B cell (primary cell): ENCODE data around the gene THRB. TPM values are rescaled to one million over a fixed set of nuclear protein-coding genes. Genes with fewer than 3 reads are reported as not detected.

Experiments used
- ATAC-seq: fragments of 200-7000 bp; cut with Tn5 transposase; one replicate; pipeline ENCODE4 v1.10.0; 2021; ENCODE audit warnings: low read depth, mild to moderate bottlenecking, moderate number of reproducible peaks, moderate library complexity
- CTCF ChIA-PET: fragments of 350-600 bp; sonication (Branson Sonifier 250); formaldehyde crosslinking; loops from one replicate; lab custom pipeline; 2021; ENCODE audit warnings: antibody characterized with exemption, inconsistent platforms; lab: Charles Lee
- POLR2A ChIA-PET: fragments of 350-600 bp; sonication (Branson Sonifier 250); formaldehyde crosslinking; loops from one replicate; lab custom pipeline; 2021; ENCODE audit warnings: antibody characterized with exemption; lab: Charles Lee
- DNase-seq: peaks from one replicate; pipeline ENCODE4 v3.0.0; 2013
- H2AFZ ChIP-seq: 2 replicates; pipeline ENCODE4 v1.6.1; 2012; ENCODE audit warnings: mild to moderate bottlenecking, low read depth, low read length; ENCODE audit not compliant: insufficient read depth, poor library complexity, severe bottlenecking
- H3K27ac ChIP-seq, 2 donors: 1 replicate in 1 of 2; 2 replicates in 1 of 2; pipeline ENCODE4 v1.5.1; 2012 to 2013; ENCODE audit warnings: low read length in 2 of 2, mild to moderate bottlenecking in 2 of 2, moderate library complexity in 1 of 2
- H3K27me3 ChIP-seq, 4 experiments: fragments of 200-600 bp in 1 of 4; sonication (generic) in 1 of 4; replicated peaks in 1 of 4; 1 replicate in 2 of 4; 2 replicates in 2 of 4; pipeline versions ENCODE4 v1.6.1 to v1.7.0; 2013 to 2016; ENCODE audit warnings: low read length in 3 of 4, mild to moderate bottlenecking in 2 of 4, mixed read lengths in 1 of 4, moderate library complexity in 1 of 4; ENCODE audit not compliant: insufficient read depth in 4 of 4, control insufficient read depth in 3 of 4; ENCODE audit errors: control extremely low read depth in 1 of 4
- H3K36me3 ChIP-seq, 2 experiments: replicated peaks in 1 of 2; 1 replicate in 1 of 2; 2 replicates in 1 of 2; pipeline versions ENCODE4 v1.6.1 to v1.7.1; 2013; ENCODE audit warnings: low read length in 1 of 2; ENCODE audit not compliant: insufficient read depth in 2 of 2, control insufficient read depth in 1 of 2; ENCODE audit errors: control extremely low read depth in 1 of 2, extremely low read depth in 1 of 2
- H3K4me1 ChIP-seq, 2 donors: fragments of 200-600 bp in 1 of 2; sonication (generic) in 1 of 2; 1 replicate in 1 of 2; 2 replicates in 1 of 2; pipeline versions ENCODE4 v1.5.1 to v1.6.1; 2013 to 2017; ENCODE audit warnings: low read length in 2 of 2; ENCODE audit not compliant: control insufficient read depth in 2 of 2, insufficient read depth in 2 of 2
- H3K4me2 ChIP-seq: replicated peaks from 2 replicates; pipeline ENCODE3; 2012; ENCODE audit warnings: mild to moderate bottlenecking, low read depth, low read length; ENCODE audit not compliant: poor library complexity, severe bottlenecking
- H3K4me3 ChIP-seq, 5 experiments: fragments of 200-600 bp in 1 of 5; sonication (generic) in 1 of 5; 1 replicate in 3 of 5; 2 replicates in 2 of 5; pipeline versions ENCODE4 v1.5.1 to v1.7.0; 2011 to 2016; ENCODE audit warnings: low read length in 4 of 5, mild to moderate bottlenecking in 4 of 5, low read depth in 2 of 5, control low read depth in 1 of 5, moderate library complexity in 1 of 5; ENCODE audit not compliant: insufficient read depth in 1 of 5; ENCODE audit errors: control extremely low read depth in 1 of 5, extremely low read depth in 1 of 5
- H3K79me2 ChIP-seq: fragments of 200-600 bp; sonication (generic); one replicate; pipeline ENCODE4 v1.6.0; 2016; ENCODE audit warnings: low read length; ENCODE audit not compliant: control insufficient read depth, insufficient read depth
- H3K9ac ChIP-seq: fragments of 200-600 bp; sonication (generic); 2 replicates; pipeline ENCODE4 v1.6.1; 2017; ENCODE audit warnings: mild to moderate bottlenecking, low read length, moderate library complexity
- H3K9me3 ChIP-seq, 3 donors: one replicate each; pipeline versions ENCODE4 v1.6.1 to v1.7.1; 2013; ENCODE audit warnings: low read length in 2 of 3; ENCODE audit not compliant: control insufficient read depth in 2 of 3, insufficient read depth in 1 of 3; ENCODE audit errors: control extremely low read depth in 1 of 3
- H4K20me1 ChIP-seq: 2 replicates; pipeline ENCODE4 v1.6.0; 2012; ENCODE audit warnings: mild to moderate bottlenecking, low read length; ENCODE audit not compliant: insufficient read depth, control insufficient read depth, poor library complexity, severe bottlenecking
- H3K27ac Mint-ChIP-seq: one replicate; pipeline ENCODE4 v1.8.0; 2021; ENCODE audit warnings: mixed read lengths
- H3K27me3 Mint-ChIP-seq: one replicate; pipeline ENCODE4 v1.8.0; 2021; ENCODE audit warnings: mixed read lengths
- H3K4me1 Mint-ChIP-seq: one replicate; pipeline ENCODE4 v1.8.0; 2021; ENCODE audit warnings: mixed read lengths
- H3K4me3 Mint-ChIP-seq: one replicate; pipeline ENCODE4 v1.8.0; 2021; ENCODE audit warnings: mixed read lengths
- H3K9me3 Mint-ChIP-seq: one replicate; pipeline ENCODE4 v1.8.0; 2022; ENCODE audit warnings: mixed read lengths; ENCODE audit not compliant: insufficient read depth
- CTCF ChIP-seq: fragments of 200-600 bp; IDR thresholded peaks from one replicate; pipeline ENCODE4 v1.8.0; 2022; ENCODE audit warnings: antibody characterized with exemption, mild to moderate bottlenecking
- EZH2 ChIP-seq: IDR thresholded peaks from 2 replicates; pipeline ENCODE4 v1.6.1; 2012; ENCODE audit warnings: borderline replicate concordance, low read depth, mild to moderate bottlenecking, moderate library complexity, low read length; ENCODE audit not compliant: insufficient read depth, poor library complexity, severe bottlenecking
- WGBS: methylation state at CpG from one replicate; pipeline ENCODE4 v1.1.5; 2013; ENCODE audit warnings: missing lambda C conversion rate; ENCODE audit not compliant: insufficient coverage; 5-methylcytosine and 5-hydroxymethylcytosine counted together
- intact Hi-C: fragments of 100-400 bp; cut with micrococcal nuclease; formaldehyde crosslinking; loops from one replicate; pipeline ENCODE4 v1.10.0; 2022
- polyA plus RNA-seq: library from polyadenylated mRNA; depleted of rRNA; stranded (reverse); fragments of >200 nt; gene quantifications from 2 replicates; pipeline ENCODE4 v1.2.3, GENCODE V29; 2012
- total RNA-seq, 2 donors: library from RNA; stranded (reverse); fragments of 120-200 nt in 1 of 2; gene quantifications; 1 replicate in 1 of 2; 2 replicates in 1 of 2; pipeline versions ENCODE4 v1.2.3 to v1.2.4, GENCODE V29; 2013 to 2022

Gene THRB
- total and polyA plus RNA-seq, 2 donors (not counting 1 experiment from before 2014, with no cell fraction given), result 0.86 to 1.8 TPM

GRCh38 chr3:24454856-24455255 is 39.8 kb downstream of the THRB start:
- Histone ChIP-seq H3K9ac (no peak overlapping the region), H3K9me3 (no peaks in the 10 kb centered on the region), H3K4me2 (no peak overlapping the region), H3K27me3 (no peaks in the 10 kb centered on the region), H3K79me2 (no peaks in the 10 kb centered on the region), H3K36me3 (no peaks in the 10 kb centered on the region), H2AFZ (no peak overlapping the region), H4K20me1 (no peaks in the 10 kb centered on the region), H3K27ac (no peak overlapping the region), H3K4me1 (no peaks in the 10 kb centered on the region), H3K4me3 (no peak overlapping the region)
- H3K9me3 Mint-ChIP-seq, result peaks cover 3% of the 10 kb centered on the region
- ChIA-PET CTCF (no interaction called here), POLR2A (no interaction called here)
- DNase-seq, result no peak
- intact Hi-C loops, result no loop called here
- peaks cover 3% of the 10 kb centered on the region for H3K27me3 Mint-ChIP-seq
- WGBS, result 17% methylated on average over 1 of the region's 3 CpGs
- ATAC-seq, result no peak
- TF ChIP-seq CTCF (no peak), EZH2 (no peak)
- no peak overlapping the region for H3K27ac Mint-ChIP-seq
- no peak overlapping the region for H3K4me3 Mint-ChIP-seq
- H3K4me1 Mint-ChIP-seq, result no peaks in the 10 kb centered on the region

GRCh38 chr3:24454393-24454792 is 40.3 kb downstream of the THRB start:
- CTCF ChIA-PET, result no interaction called here
- ATAC-seq, result no peak

More at GRCh38 chr3:24454393-24454792, 40.3 kb downstream of the THRB start:
- no peaks in the 10 kb centered on the region for H3K27me3 ChIP-seq
- POLR2A ChIA-PET, result no interaction called here
- H3K4me1 ChIP-seq, result no peaks in the 10 kb centered on the region
- Mint-ChIP-seq H3K4me3 (no peak overlapping the region), H3K9me3 (peaks cover 3% of the 10 kb centered on the region), H3K4me1 (no peaks in the 10 kb centered on the region), H3K27ac (no peak overlapping the region), H3K27me3 (peaks cover 3% of the 10 kb centered on the region)
- H3K27ac ChIP-seq, result no peak overlapping the region
- no peak overlapping the region for H2AFZ ChIP-seq
- no peaks in the 10 kb centered on the region for H3K9me3 ChIP-seq
- no peak for DNase-seq
- intact Hi-C loops, result no loop called here
- H3K4me3 ChIP-seq, result no peak overlapping the region
- no peak overlapping the region for H3K4me2 ChIP-seq
- no peak overlapping the region for H3K9ac ChIP-seq
- H3K79me2 ChIP-seq, result no peaks in the 10 kb centered on the region
- H4K20me1 ChIP-seq, result no peaks in the 10 kb centered on the region
- TF ChIP-seq CTCF (no peak), EZH2 (no peak)
- no peaks in the 10 kb centered on the region for H3K36me3 ChIP-seq
